Heart left ventricle (tissue), 16 donors: ENCODE measurements around the gene IL26. TPM values are rescaled to one million over a fixed set of nuclear protein-coding genes. Genes with fewer than 3 reads are reported as not detected.

ENCODE experiments used
- ATAC-seq, 4 donors: fragments of 200-7000 bp; cut with Tn5 transposase; one replicate each; pipeline ENCODE4 v1.9.1; 2020 to 2022; ENCODE audit warnings: moderate library complexity in 4 of 4, mild to moderate bottlenecking in 3 of 4, moderate number of reproducible peaks in 1 of 4
- DNase-seq, 5 donors: peaks; one replicate each; pipeline ENCODE4 v3.0.0-alpha.2; 2020
- H3K27ac ChIP-seq, 12 donors: fragments of 200-600 bp; sonication (generic) in 4 of 12; one replicate each; pipeline versions ENCODE4 v1.5.0 to v1.8.0; 2016 to 2022; ENCODE audit warnings: mild to moderate bottlenecking in 2 of 12
- H3K27me3 ChIP-seq, 9 donors: fragments of 200-600 bp; sonication (generic) in 2 of 9; one replicate each; pipeline versions ENCODE4 v1.5.1 to v1.8.0; 2016 to 2022; ENCODE audit warnings: mild to moderate bottlenecking in 3 of 9
- H3K36me3 ChIP-seq, 9 donors: fragments of 200-600 bp; sonication (generic) in 2 of 9; one replicate each; pipeline versions ENCODE4 v1.5.0 to v1.8.0; 2018 to 2022; ENCODE audit warnings: mild to moderate bottlenecking in 2 of 9
- H3K4me1 ChIP-seq, 12 donors: fragments of 200-600 bp; sonication (generic) in 4 of 12; one replicate each; pipeline versions ENCODE4 v1.5.0 to v1.8.0; 2016 to 2022; ENCODE audit warnings: mild to moderate bottlenecking in 3 of 12
- H3K4me3 ChIP-seq, 12 donors: fragments of 200-600 bp; sonication (generic) in 4 of 12; one replicate each; pipeline versions ENCODE4 v1.5.0 to v1.8.0; 2017 to 2022; ENCODE audit warnings: mild to moderate bottlenecking in 9 of 12, moderate library complexity in 4 of 12
- H3K9me3 ChIP-seq, 12 donors: fragments of 200-600 bp; sonication (generic) in 4 of 12; one replicate each; pipeline versions ENCODE4 v1.5.0 to v1.8.0; 2016 to 2022; ENCODE audit warnings: mild to moderate bottlenecking in 1 of 12
- POLR2A ChIP-seq, 2 donors: fragments of 450-650 bp; IDR thresholded peaks; one replicate each; pipeline ENCODE4 v1.6.1; 2017; ENCODE audit warnings: antibody characterized with exemption in 2 of 2, mild to moderate bottlenecking in 2 of 2, moderate library complexity in 2 of 2
- WGBS, 4 donors: extraction: QIAGEN DNeasy Blood & Tissue Kit in 2 of 4; methylation state at CpG; one replicate each; pipeline versions ENCODE4 v1.1.5 to v1.1.7; 2013 to 2018; 5-methylcytosine and 5-hydroxymethylcytosine counted together
- intact Hi-C, 10 donors: fragments of 100-400 bp; cut with DNase I; formaldehyde crosslinking; loops; one replicate each; pipeline versions ENCODE4 v1.11.1 to v1.14.2; 2022
- polyA plus RNA-seq, 2 donors: library from polyadenylated mRNA; stranded (reverse); fragments of 200-250 nt; gene quantifications; one replicate each; pipeline ENCODE4 v1.2.3, GENCODE V29; 2013
- total RNA-seq, 9 donors: library from RNA; depleted of rRNA in 2 of 9; stranded (reverse); fragments of >200 nt in 2 of 9; fragmentation: NEBNext Ultra II Directional in 3 of 9; extraction: Animal tissue kit (Norgen Biotek cat#: 25700) in 3 of 9; gene quantifications; one replicate each; pipeline versions ENCODE4 v1.1.0 to v1.2.4, GENCODE V29; 2016 to 2023
- TF ChIP-seq, protein P1 (sequence below), 12 donors: fragments of 200-600 bp; sonication (generic) in 4 of 12; IDR thresholded peaks; one replicate each; pipeline versions ENCODE4 v1.5.0 to v1.8.0; 2018 to 2022; ENCODE audit warnings: antibody characterized with exemption in 12 of 12, mild to moderate bottlenecking in 5 of 12
- donor health status: ischemic (EF 13 %, LVEDD 7.1; RV severe dilation, severe dysfunction).
- donor health status: healthy with polysubstance abuse.
- donor health status: DM: no; HTN: yes; CAD: no.
- donor health status: DM: no; HTN: no; CAD: no.
- donor health status: ischemic (EF 25% LVEDD 6.9; RV normal size, moderate dysfunction).
- donor health status: ischemic (EF 25% LVEDD 5.7; RV mildly dilated, moderate dysfunction).
- donor health status: healthy.
- donor health status: DM: yes; HTN: yes; CAD: no.
- donor health status: ischemic (EF 35%, LVEDD 5.7; RV mildly dilated, moderate dysfunction).
- donor health status: nonischemic (EF 11% LVEDD 7.7; RV severe dilation, severe dysfunction).
- donor health status: DM: yes; HTN: yes; CAD: no.
- donor health status: PGD.
- donor health status: ischemic (EF 29% LVEDD 5.4; RV normal size, mild dysfunction).
- donor health status: nonischemic (EF 23%, LVEDD 6.1; RV moderate dilation, normal function).

Gene IL26
- total and polyA plus RNA-seq, 11 donors, result not detected

DNA sequence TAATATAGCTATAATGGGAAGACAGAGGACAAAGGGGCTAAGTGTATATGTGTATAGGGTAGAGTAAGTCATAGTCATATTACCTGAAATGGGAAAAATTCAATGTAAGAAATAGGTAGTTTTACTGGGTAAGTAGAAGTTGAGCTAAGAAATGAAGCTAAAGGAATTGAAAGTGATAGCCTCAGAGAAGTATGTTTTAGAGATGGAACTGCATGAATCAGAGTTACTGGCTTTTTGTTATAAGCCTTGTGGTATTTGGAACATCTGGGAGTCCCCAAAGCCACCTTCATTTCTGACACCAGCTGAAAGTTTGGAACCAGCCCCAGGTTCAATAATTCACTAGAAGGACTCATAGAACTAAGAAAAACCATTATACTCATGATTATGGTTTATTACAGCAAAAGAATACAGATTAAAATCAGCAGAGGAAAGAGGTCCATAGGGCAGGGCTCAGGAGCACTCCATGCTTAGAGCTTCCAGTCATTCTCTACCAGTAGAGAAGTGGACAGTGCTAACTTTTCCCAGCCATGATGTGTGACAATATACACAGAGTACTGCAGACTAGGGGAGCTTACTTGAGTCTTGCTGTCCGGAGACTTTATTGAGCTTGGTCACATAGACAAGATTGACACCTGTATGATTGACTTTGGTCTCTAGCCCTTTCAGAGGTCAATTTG, 56.3 kb downstream of the IL26 start:
- no peaks in the 10 kb centered on the region for H3K4me1 ChIP-seq
- TF ChIP-seq, protein P1, sequence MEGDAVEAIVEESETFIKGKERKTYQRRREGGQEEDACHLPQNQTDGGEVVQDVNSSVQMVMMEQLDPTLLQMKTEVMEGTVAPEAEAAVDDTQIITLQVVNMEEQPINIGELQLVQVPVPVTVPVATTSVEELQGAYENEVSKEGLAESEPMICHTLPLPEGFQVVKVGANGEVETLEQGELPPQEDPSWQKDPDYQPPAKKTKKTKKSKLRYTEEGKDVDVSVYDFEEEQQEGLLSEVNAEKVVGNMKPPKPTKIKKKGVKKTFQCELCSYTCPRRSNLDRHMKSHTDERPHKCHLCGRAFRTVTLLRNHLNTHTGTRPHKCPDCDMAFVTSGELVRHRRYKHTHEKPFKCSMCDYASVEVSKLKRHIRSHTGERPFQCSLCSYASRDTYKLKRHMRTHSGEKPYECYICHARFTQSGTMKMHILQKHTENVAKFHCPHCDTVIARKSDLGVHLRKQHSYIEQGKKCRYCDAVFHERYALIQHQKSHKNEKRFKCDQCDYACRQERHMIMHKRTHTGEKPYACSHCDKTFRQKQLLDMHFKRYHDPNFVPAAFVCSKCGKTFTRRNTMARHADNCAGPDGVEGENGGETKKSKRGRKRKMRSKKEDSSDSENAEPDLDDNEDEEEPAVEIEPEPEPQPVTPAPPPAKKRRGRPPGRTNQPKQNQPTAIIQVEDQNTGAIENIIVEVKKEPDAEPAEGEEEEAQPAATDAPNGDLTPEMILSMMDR (IDR thresholded peaks at IDR 0.05), result no peak
- TF ChIP-seq POLR2A (IDR thresholded peaks at IDR 0.05), result no peak
- no peaks in the 10 kb centered on the region for H3K9me3 ChIP-seq
- WGBS, 4 donors, result 54 to 95% (median 85%) methylated on average over 1 of the region's 1 CpG
- no peak overlapping the region for H3K4me3 ChIP-seq
- H3K27ac ChIP-seq, result no peak overlapping the region
- H3K27me3 ChIP-seq, result no peaks in the 10 kb centered on the region
- H3K36me3 ChIP-seq, result no peaks in the 10 kb centered on the region
- intact Hi-C loops, result no loop called here
- DNase-seq (no peak), ATAC-seq (no peak)

DNA sequence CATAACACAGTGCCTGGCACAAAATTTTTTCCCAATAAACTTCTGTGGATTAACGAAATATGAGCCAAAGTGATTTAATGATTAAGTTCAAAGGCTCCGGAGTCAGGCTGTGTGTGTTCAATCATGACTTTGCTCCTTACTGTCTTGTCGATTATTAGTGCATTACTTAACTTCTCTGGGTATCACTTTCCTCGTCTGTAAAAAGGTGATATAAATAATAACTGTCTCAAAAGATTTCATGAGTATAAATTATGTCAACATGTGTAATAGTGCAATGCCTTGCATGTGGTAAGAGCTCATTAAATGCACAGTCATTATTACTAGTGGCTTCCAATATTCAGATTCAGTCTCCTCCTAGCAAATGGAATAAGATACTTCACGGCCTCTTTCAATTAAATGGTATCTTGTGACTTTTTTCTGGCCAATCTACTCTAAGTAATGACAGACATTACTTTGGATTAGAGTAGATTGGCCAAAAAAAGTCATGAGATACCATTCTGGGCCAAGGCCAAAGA, 59.2 kb downstream of the IL26 start:
- WGBS, 4 donors, result 58 to 79% (median 69%) methylated on average over 5 of the region's 5 CpGs
- ATAC-seq, result no peak

DNA sequence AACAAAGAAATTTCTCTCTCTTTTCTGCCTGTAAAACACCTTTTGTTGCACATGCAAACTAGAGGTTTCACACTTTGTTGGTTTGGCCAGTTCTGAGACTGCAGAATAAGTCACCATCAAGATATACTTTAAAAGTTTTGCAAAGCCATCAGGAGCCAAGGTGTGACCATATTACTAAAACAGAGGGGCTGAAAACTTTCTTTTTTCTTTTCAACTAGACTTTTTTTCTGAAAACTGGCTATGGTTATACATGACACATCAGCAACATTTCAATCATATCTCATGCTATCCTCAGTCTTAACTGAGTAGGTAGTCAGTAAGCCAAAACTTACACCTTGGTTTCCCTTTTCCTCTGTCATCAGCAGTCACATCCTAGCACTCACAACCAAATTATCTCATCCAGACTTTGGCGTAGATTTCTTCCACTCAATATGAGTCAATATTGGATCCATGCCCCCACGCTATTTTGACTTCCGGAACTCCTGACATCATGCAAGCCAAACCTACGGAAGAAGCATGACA, 62.0 kb downstream of the IL26 start:
- H3K4me3 ChIP-seq, result no peak overlapping the region
- H3K27me3 ChIP-seq, result no peaks in the 10 kb centered on the region
- H3K4me1 ChIP-seq, result no peaks in the 10 kb centered on the region
- intact Hi-C loops, result no loop called here
- TF ChIP-seq, protein P1 (IDR thresholded peaks at IDR 0.05), result no peak
- no peak for TF ChIP-seq POLR2A (IDR thresholded peaks at IDR 0.05)
- no peak for ATAC-seq
- no peak overlapping the region for H3K27ac ChIP-seq
- H3K9me3 ChIP-seq, result no peaks in the 10 kb centered on the region
- no peak for DNase-seq
- H3K36me3 ChIP-seq, result no peaks in the 10 kb centered on the region
- WGBS, 4 donors, result 69 to 80% (median 72%) methylated on average over 4 of the region's 4 CpGs

More for the DNA sequence above, 59.2 kb downstream of the IL26 start:
- no peak overlapping the region for H3K27ac ChIP-seq
- no peaks in the 10 kb centered on the region for H3K27me3 ChIP-seq
- TF ChIP-seq, protein P1 (IDR thresholded peaks at IDR 0.05), result no peak
- TF ChIP-seq POLR2A (IDR thresholded peaks at IDR 0.05), result no peak
- H3K9me3 ChIP-seq, result no peaks in the 10 kb centered on the region
- H3K36me3 ChIP-seq, result no peaks in the 10 kb centered on the region
- no peak for DNase-seq
- no peaks in the 10 kb centered on the region for H3K4me1 ChIP-seq
- intact Hi-C loops, result no loop called here
- no peak overlapping the region for H3K4me3 ChIP-seq

- Histone ChIP-seq H3K36me3 (no peaks in the 10 kb centered on the region), H3K27me3 (no peaks in the 10 kb centered on the region), H3K27ac (no peak overlapping the region), H3K4me3 (no peak overlapping the region), H3K4me1 (no peaks in the 10 kb centered on the region), H3K9me3 (no peaks in the 10 kb centered on the region)
- ATAC-seq (no peak), DNase-seq (no peak)
- TF ChIP-seq POLR2A (IDR thresholded peaks at IDR 0.05), result no peak
- TF ChIP-seq, protein P1 (IDR thresholded peaks at IDR 0.05), result no peak
- intact Hi-C loops, result no loop called here
- 84 to 100% (median 88%) methylated on average over 2 of the region's 2 CpGs for WGBS, 4 donors
These were observed 63.2 kb downstream of the IL26 start for GRCh38 chr12:68162374-68162773.
